Transverse colon (tissue), 4 donors: Measurements from ENCODE around the gene RP9. TPM values are rescaled to one million over a fixed set of nuclear protein-coding genes. Genes with fewer than 3 reads are reported as not detected.

Experiments
- DNase-seq: peaks from one replicate; pipeline ENCODE4 v3.0.0-alpha.2; 2019
- H3K27ac ChIP-seq, 4 donors: fragments of 200-600 bp; sonication (generic); 2 replicates each; pipeline ENCODE4 v1.5.1; 2016 to 2018; ENCODE audit warnings: inconsistent platforms in 4 of 4
- H3K27me3 ChIP-seq: fragments of 200-600 bp; sonication (generic); 2 replicates; pipeline ENCODE4 v1.5.1; 2017; ENCODE audit warnings: inconsistent platforms
- H3K36me3 ChIP-seq, 4 donors: fragments of 200-600 bp; sonication (generic); 2 replicates each; pipeline ENCODE4 v1.5.1; 2017 to 2019; ENCODE audit warnings: inconsistent platforms in 4 of 4
- H3K4me1 ChIP-seq, 4 donors: fragments of 200-600 bp; sonication (generic); 2 replicates each; pipeline ENCODE4 v1.5.1; 2017 to 2020; ENCODE audit warnings: inconsistent platforms in 4 of 4
- H3K4me3 ChIP-seq, 4 donors: fragments of 200-600 bp; sonication (generic); 1 replicate in 1 of 4; 2 replicates in 3 of 4; pipeline versions ENCODE4 v1.5.1 to v1.6.1; 2017 to 2019; ENCODE audit warnings: inconsistent platforms in 4 of 4
- H3K9me3 ChIP-seq, 2 donors: fragments of 200-600 bp; sonication (generic); 2 replicates each; pipeline ENCODE4 v1.5.1; 2017 to 2019; ENCODE audit warnings: inconsistent platforms in 2 of 2
- EP300 ChIP-seq: sonication (generic); formaldehyde crosslinking; IDR thresholded peaks from one replicate; pipeline ENCODE4 v1.6.1; 2017; ENCODE audit warnings: antibody characterized with exemption, low read depth
- POLR2A ChIP-seq: fragments of 450-650 bp; IDR thresholded peaks from one replicate; pipeline ENCODE4 v1.6.1; 2016; ENCODE audit warnings: antibody characterized with exemption, mild to moderate bottlenecking, moderate library complexity
- POLR2AphosphoS5 ChIP-seq, 3 donors: sonication (generic); formaldehyde crosslinking; IDR thresholded peaks; one replicate each; pipeline ENCODE4 v1.6.1; 2016; ENCODE audit warnings: antibody characterized with exemption in 3 of 3
- WGBS, 2 donors: methylation state at CpG; one replicate each; pipeline ENCODE4 v1.1.5; 2018; ENCODE audit warnings: low coverage in 1 of 2; 5-methylcytosine and 5-hydroxymethylcytosine counted together
- in situ Hi-C, 4 donors: fragments of 200-750 bp; cut with MboI; loops; one replicate each; pipeline versions ENCODE4 v1.15.0 to v1.15.1; 2017; ENCODE audit warnings: low sequenced_read_pairs in 3 of 4, low pct_ligation_motif_present in 1 of 4, low pct_unique_long_range_greater_than_20kb in 1 of 4
- intact Hi-C: fragments of 100-400 bp; cut with DNase I; formaldehyde crosslinking; loops from one replicate; pipeline ENCODE4 v1.15.1; 2023; ENCODE audit warnings: low total_unique reads
- total RNA-seq, 4 donors: library from RNA; depleted of rRNA; stranded (reverse); fragments of >200 nt; gene quantifications; one replicate each; pipeline ENCODE4 v1.1.0, GENCODE V29; 2016
- TF ChIP-seq, protein P1 (sequence below), 5 experiments: fragments of 200-600 bp in 3 of 5; fragments of 450-650 bp in 2 of 5; sonication (generic) in 3 of 5; IDR thresholded peaks; 1 replicate in 2 of 5; 2 replicates in 3 of 5; pipeline ENCODE4 v1.5.1; 2016 to 2017; ENCODE audit warnings: antibody characterized with exemption in 5 of 5, inconsistent platforms in 3 of 5, mild to moderate bottlenecking in 2 of 5, moderate library complexity in 1 of 5

RP9 gene
- total RNA-seq, 4 donors from 2014 or later, result 2.0 to 55.7 (median 14.6) TPM

DNA sequence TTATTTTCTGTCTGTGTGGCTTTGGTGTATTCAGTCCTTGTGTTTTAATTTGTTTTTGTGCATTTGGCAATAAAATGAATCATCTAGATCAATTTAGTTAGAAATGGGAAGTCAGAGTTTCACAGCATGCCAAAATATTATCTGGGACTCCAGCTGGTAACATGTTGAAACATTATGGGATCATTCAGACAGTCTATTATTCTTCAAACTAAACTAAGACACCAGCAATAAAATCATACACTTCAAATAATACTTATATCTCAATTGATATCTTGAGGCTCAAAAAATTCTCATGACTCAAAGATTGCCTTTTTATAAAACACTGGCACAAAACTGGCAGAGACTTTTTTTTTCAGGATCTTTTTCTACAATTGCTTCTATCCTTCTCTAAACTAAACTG, 5.8 kb upstream of the RP9 start:
- Histone ChIP-seq H3K4me1 (peaks cover 0 to 5% (median 0%) of the 10 kb centered on the region in 4 donors), H3K36me3 (no peaks in the 10 kb centered on the region), H3K9me3 (peaks cover 7 to 11% of the 10 kb centered on the region in 2 donors), H3K27me3 (peaks cover 6% of the 10 kb centered on the region), H3K4me3 (no peak overlapping the region), H3K27ac (no peak overlapping the region)
- no peak for TF ChIP-seq EP300
- no peak for TF ChIP-seq POLR2A
- TF ChIP-seq, protein P1, sequence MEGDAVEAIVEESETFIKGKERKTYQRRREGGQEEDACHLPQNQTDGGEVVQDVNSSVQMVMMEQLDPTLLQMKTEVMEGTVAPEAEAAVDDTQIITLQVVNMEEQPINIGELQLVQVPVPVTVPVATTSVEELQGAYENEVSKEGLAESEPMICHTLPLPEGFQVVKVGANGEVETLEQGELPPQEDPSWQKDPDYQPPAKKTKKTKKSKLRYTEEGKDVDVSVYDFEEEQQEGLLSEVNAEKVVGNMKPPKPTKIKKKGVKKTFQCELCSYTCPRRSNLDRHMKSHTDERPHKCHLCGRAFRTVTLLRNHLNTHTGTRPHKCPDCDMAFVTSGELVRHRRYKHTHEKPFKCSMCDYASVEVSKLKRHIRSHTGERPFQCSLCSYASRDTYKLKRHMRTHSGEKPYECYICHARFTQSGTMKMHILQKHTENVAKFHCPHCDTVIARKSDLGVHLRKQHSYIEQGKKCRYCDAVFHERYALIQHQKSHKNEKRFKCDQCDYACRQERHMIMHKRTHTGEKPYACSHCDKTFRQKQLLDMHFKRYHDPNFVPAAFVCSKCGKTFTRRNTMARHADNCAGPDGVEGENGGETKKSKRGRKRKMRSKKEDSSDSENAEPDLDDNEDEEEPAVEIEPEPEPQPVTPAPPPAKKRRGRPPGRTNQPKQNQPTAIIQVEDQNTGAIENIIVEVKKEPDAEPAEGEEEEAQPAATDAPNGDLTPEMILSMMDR (IDR thresholded peaks at IDR 0.05), result no peak
- TF ChIP-seq POLR2AphosphoS5 (IDR thresholded peaks at IDR 0.05), result no peak
- in situ Hi-C loops, result loop anchor here in 1 of 4 donors (25.0 kb wide), 1 partner anchor 628 kb away; the partner anchor contains the start of genes AVL9 and LSM5
- intact Hi-C loops, result no loop called here
- DNase-seq, result no peak

DNA sequence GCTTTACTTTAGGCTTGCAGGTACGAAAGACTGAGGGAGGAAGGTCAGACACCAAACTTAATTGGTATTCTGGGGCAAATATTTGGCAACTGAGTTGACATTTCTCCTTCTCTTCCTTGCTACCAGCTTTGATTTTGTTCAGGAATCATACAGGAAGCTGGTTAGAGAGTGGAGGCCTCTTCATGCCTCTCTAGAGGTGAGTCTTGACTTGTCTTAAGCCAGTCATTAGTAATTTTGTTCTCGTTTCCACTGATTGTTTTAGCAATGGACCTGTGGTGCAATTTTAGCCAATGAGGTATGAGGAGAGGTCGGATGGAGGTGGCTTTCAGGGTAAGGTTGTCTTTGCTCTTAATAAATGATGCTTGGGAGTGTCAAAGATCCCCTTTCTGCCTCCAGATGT, 2.4 kb upstream of the RP9 start:
- intact Hi-C loops, result no loop called here
- WGBS, 2 donors, result 75 to 100% methylated on average over 1 to 3 of the region's 3 CpGs
- H3K27ac ChIP-seq, result no peak overlapping the region
- no peak for DNase-seq
- no peaks in the 10 kb centered on the region for H3K9me3 ChIP-seq
- in situ Hi-C loops, result loop anchor here in 1 of 4 donors (25.0 kb wide), 1 partner anchor 624 kb away; the partner anchor contains the start of genes AVL9 and LSM5
- H3K4me3 ChIP-seq, result no peak overlapping the region
- no peaks in the 10 kb centered on the region for H3K36me3 ChIP-seq
- no peaks in the 10 kb centered on the region for H3K27me3 ChIP-seq
- no peak for TF ChIP-seq POLR2A
- no peak for TF ChIP-seq POLR2AphosphoS5 (IDR thresholded peaks at IDR 0.05)
- no peak for TF ChIP-seq EP300
- TF ChIP-seq, protein P1 (IDR thresholded peaks at IDR 0.05), result no peak
- peaks cover 17 to 30% (median 19%) of the 10 kb centered on the region in 4 donors for H3K4me1 ChIP-seq

- Histone ChIP-seq H3K4me1 (peaks cover 17 to 47% (median 23%) of the 10 kb centered on the region in 4 donors), H3K9me3 (no peaks in the 10 kb centered on the region), H3K4me3 (peak overlapping the region; percentile 56 to 100 (median 96)), H3K27me3 (no peaks in the 10 kb centered on the region), H3K36me3 (no peaks in the 10 kb centered on the region), H3K27ac (peak overlapping the region; percentile 79 to 92 (median 91))
- no peak for DNase-seq
- WGBS, 2 donors, result 13 to 23% methylated on average over 8 to 11 of the region's 11 CpGs
- in situ Hi-C loops (loop anchor here in 1 of 4 donors (25.0 kb wide), 1 partner anchor 622 kb away; the partner anchor contains the start of genes AVL9 and LSM5), intact Hi-C loops (no loop called here)
- TF ChIP-seq, protein P1 (IDR thresholded peaks at IDR 0.05), result peak in 1 of 5 experiments; percentile 8
- no peak for TF ChIP-seq EP300
These were observed 594 bp upstream of the RP9 start for GRCh38 chr7:33109758-33110238.

- in situ Hi-C loops, result loop anchor here in 1 of 4 donors (25.0 kb wide), 1 partner anchor 621 kb away; the partner anchor contains the start of genes AVL9 and LSM5
- peak overlapping the region; percentile 63 to 100 (median 96) for H3K4me3 ChIP-seq
- H3K9me3 ChIP-seq, result no peaks in the 10 kb centered on the region
- H3K4me1 ChIP-seq, result peaks cover 17 to 47% (median 23%) of the 10 kb centered on the region in 4 donors
- no peak for TF ChIP-seq EP300
- TF ChIP-seq, protein P1 (IDR thresholded peaks at IDR 0.05), result peak in 2 of 5 experiments; percentile 16 to 18
- no peak for TF ChIP-seq POLR2A
- intact Hi-C loops, result no loop called here
- peaks cover 0 to 1% (median under 1%) of the 10 kb centered on the region in 4 donors for H3K36me3 ChIP-seq
- H3K27me3 ChIP-seq, result no peaks in the 10 kb centered on the region
- DNase-seq, result peak; percentile 13
- WGBS, 2 donors, result 2 to 5% methylated on average over 6 to 10 of the region's 10 CpGs
- peak overlapping the region; percentile 79 to 92 (median 91) for H3K27ac ChIP-seq
These were observed 625 bp downstream of the RP9 start for GRCh38 chr7:33108554-33109004.
